Activated T-helper 1 cell treated with anti-CD3 and anti-CD28 coated beads, Interleukin-12 subunit alpha, Interleukin-12 subunit beta, Interleukin-2, Interleukin-4 antibody, amounts not matched to agents 30 ng/mL and 10 ng/mL and 1 ng/mL, durations not matched to agents 14 hours and 24 hours and 36 hours (primary cell): ENCODE results near the gene STX8. TPM values are rescaled to one million over a fixed set of nuclear protein-coding genes. Genes with fewer than 3 reads are reported as not detected.
"Not testable (repeated sequence)": the region's sequence is repeated elsewhere in the genome, so short reads cannot be mapped to it uniquely, and the experiment has no call there.

ENCODE experiments used
- DNase-seq: peaks from one replicate; pipeline ENCODE4 v3.0.0; 2021; ENCODE audit warnings: low spot score
- H3K27ac Mint-ChIP-seq: one replicate; pipeline ENCODE4 v1.8.0; 2021; ENCODE audit warnings: mild to moderate bottlenecking, mixed read lengths
- H3K27me3 Mint-ChIP-seq: one replicate; pipeline ENCODE4 v1.8.0; 2022; ENCODE audit warnings: mild to moderate bottlenecking, moderate library complexity, mixed read lengths; ENCODE audit not compliant: insufficient read depth
- H3K36me3 Mint-ChIP-seq: one replicate; pipeline ENCODE4 v1.8.0; 2021; ENCODE audit warnings: low read depth, mixed read lengths
- H3K4me1 Mint-ChIP-seq: one replicate; pipeline ENCODE4 v1.8.0; 2021; ENCODE audit warnings: low read depth, mixed read lengths
- H3K4me3 Mint-ChIP-seq: one replicate; pipeline ENCODE4 v1.8.0; 2021; ENCODE audit warnings: mild to moderate bottlenecking, moderate library complexity, mixed read lengths
- H3K9me3 Mint-ChIP-seq: one replicate; pipeline ENCODE4 v1.8.0; 2021; ENCODE audit warnings: mixed read lengths
- intact Hi-C: fragments of 100-400 bp; cut with micrococcal nuclease; formaldehyde crosslinking; loops from one replicate; pipeline ENCODE4 v1.15.1; 2024
- total RNA-seq: library from RNA; stranded (reverse); gene quantifications from 2 replicates; pipeline ENCODE4 v1.2.3, GENCODE V29; 2022

The STX8 gene
- total RNA-seq, 1 donor from 2014 or later = 47.2 TPM

DNA sequence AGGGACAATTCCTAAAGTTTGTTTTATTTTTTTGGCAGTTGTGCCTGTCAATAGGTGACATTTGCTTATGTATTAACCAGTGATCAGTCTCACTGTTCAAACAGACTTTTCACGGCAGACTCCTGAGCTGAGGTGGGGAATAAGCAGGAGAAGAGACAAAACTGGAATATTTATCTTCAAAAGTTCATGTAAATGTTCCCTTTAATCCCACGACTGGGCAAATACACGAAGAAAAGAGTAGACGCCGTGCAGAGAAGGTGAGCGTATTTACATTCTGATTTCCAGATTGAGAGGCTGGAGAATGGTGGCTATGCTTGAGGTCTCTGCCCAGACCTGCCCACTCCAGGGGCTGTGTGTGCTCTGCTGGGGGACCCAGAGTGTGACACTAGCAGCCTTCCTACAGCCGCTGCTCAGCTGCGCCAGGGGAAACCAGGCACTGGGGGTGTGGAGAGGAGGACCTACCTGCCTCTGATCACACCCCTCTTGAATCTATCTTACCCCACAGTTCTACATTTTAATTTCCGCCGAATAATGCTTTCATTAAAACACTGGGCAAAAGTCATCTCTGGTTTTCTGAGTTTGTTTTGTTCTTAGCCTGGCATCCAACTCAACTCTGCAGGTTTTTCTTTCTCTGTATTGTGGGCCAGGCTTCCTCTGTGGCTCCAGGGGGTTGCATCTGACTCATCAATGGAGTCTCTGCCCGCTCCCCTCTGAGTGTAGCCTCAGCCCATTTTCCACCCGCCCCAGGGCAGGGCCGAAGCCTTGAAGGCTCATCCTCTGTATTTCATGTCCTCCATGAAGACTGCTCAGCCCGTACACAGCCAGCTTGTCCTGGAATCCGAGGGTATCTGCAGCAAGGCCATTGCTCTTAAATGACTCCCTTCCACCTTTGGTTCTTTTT, 317.3 kb downstream of the STX8 start:
- Mint-ChIP-seq H3K9me3 (no peaks in the 10 kb centered on the region), H3K4me3 (no peak overlapping the region), H3K27ac (no peak overlapping the region), H3K27me3 (peaks cover 1% of the 10 kb centered on the region), H3K4me1 (peaks cover 2% of the 10 kb centered on the region), H3K36me3 (peaks cover 2% of the 10 kb centered on the region)
- intact Hi-C loops = no loop called here
- DNase-seq = no peak

DNA sequence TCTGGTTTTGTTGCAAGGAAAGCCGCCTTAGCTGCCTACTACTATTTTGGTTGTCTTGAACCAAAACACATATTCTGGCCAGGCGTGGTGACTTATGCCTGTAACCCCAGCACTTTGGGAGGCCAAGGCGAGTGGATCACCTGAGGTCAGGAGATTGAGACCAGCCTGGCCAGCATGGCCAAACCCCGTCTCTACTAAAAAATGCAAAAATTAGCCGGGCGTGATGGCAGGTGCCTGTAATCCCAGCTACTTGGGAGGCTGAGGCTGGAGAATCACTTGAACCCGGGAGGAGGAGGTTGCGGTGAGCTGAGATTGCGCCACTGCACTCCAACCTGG, 318.0 kb downstream of the STX8 start:
- H3K4me3 Mint-ChIP-seq, H3K9me3 Mint-ChIP-seq, H3K36me3 Mint-ChIP-seq, H3K4me1 Mint-ChIP-seq, intact Hi-C loops, H3K27ac Mint-ChIP-seq, H3K27me3 Mint-ChIP-seq, DNase-seq: not testable (repeated sequence)

DNA sequence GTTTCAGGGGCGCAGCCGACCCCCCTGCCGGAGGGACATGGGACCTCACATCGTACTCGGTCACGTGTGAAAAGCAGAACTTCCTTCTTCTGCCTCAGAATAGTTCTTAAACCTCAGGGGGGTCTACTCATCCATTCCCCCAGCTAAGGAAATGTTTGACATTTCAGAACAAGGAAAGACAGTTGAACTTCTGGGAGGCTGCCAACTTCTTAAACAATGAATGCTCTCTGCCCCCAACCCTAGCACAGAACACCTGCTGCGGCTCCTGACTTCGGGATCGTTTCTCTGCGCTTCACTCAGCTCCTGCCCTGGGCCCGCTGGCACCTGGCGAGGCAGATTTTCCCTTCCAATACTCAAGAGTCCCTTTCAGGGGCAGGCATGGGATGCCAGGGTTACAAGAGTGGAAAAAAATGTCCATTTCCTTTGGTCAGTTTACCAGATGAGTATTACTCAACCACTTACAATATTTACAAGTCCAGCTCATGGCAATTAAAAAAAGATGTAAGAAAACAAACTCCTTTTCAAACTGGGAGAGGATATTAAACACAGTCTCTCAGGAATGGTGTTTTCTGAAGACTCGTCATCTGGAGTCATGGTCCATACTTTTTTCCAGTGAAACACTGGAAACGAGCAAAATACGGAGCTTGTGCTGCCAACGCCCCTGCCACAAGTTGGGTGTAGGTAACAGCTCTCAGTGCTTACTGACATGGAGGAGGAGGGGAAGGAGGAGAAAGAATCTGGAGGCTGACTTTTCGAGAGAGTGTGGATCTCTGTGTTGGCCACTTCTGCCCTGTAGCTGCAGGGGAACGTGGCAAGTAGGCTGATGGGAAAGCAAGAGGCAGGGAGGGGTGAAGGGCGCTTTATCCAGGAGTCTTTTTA, 318.6 kb downstream of the STX8 start:
- H3K4me3 Mint-ChIP-seq = no peak overlapping the region
- intact Hi-C loops = no loop called here
- peaks cover 13% of the 10 kb centered on the region for H3K4me1 Mint-ChIP-seq
- H3K36me3 Mint-ChIP-seq = peaks cover 4% of the 10 kb centered on the region
- no peak overlapping the region for H3K27ac Mint-ChIP-seq
- peaks cover 1% of the 10 kb centered on the region for H3K27me3 Mint-ChIP-seq
- DNase-seq = no peak
- no peaks in the 10 kb centered on the region for H3K9me3 Mint-ChIP-seq

DNA sequence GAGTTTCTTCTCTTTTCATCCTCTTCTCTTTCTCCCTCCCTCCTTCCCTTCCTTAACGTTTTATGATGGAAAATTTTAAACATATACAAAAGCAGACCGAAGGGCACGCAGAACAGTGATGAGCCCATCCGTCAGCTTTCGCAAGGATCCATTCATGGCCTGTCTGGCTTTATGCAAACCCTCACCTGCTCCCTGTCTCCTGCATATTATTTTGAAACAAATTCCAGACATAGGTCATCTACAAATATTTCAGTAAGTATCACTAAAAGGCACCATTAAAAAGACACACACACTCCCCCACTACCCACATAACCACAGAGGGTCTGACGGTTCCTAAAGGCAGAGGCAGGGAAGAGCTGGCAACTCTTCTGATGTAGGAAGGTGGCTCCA, 319.3 kb downstream of the STX8 start:
- H3K4me3 Mint-ChIP-seq = no peak overlapping the region
- peaks cover 14% of the 10 kb centered on the region for H3K4me1 Mint-ChIP-seq
- H3K9me3 Mint-ChIP-seq = no peaks in the 10 kb centered on the region
- intact Hi-C loops = no loop called here
- H3K27me3 Mint-ChIP-seq = peaks cover 1% of the 10 kb centered on the region
- no peak overlapping the region for H3K27ac Mint-ChIP-seq
- peaks cover 4% of the 10 kb centered on the region for H3K36me3 Mint-ChIP-seq
- DNase-seq = no peak

DNA sequence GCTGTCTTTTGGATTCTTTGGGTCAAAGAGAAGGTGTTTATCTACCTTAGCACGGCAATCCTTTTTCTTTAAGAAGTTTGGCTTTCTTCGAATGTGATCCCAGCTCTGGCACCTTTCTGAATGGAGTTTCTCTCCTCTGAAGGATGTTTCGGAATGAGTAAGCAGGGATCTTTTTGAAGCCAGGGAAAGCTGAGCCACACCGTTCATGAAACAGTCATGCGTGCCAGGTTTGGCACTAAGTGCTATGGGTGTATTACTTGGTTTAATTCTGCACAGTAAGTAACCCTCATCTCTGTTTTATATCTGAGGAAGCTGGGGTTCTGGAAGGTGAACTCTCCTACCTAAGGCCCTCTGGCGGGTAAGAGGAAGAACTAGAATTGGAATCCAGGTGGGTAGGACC, 319.8 kb downstream of the STX8 start:
- H3K4me3 Mint-ChIP-seq = no peak overlapping the region
- intact Hi-C loops = no loop called here
- peaks cover 1% of the 10 kb centered on the region for H3K27me3 Mint-ChIP-seq
- peaks cover 4% of the 10 kb centered on the region for H3K36me3 Mint-ChIP-seq
- peaks cover 17% of the 10 kb centered on the region for H3K4me1 Mint-ChIP-seq
- H3K27ac Mint-ChIP-seq = no peak overlapping the region
- no peaks in the 10 kb centered on the region for H3K9me3 Mint-ChIP-seq
- DNase-seq = no peak

DNA sequence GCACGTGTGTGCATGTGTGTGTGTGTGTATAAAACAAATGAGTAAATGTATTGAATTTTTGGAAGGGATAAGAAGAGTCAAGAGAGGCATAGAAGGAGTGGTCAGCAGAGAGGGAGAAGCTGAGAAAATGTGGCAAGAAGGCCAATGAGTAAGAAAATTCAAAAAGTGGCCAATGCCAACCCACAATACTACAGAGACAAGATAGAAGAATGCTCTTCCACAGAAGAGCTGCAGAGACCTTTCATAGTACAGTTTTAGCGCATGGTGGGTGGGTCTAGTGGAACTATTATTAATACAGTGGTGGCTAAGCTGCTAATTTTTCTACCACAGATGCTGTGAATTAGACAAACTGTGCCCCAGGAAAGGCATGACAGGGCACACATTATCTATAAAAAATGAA, 320.8 kb downstream of the STX8 start:
- Mint-ChIP-seq H3K27me3 (peaks cover 1% of the 10 kb centered on the region), H3K9me3 (no peaks in the 10 kb centered on the region), H3K4me1 (peaks cover 17% of the 10 kb centered on the region), H3K36me3 (peaks cover 4% of the 10 kb centered on the region), H3K4me3 (no peak overlapping the region), H3K27ac (no peak overlapping the region)
- no peak for DNase-seq
- intact Hi-C loops = no loop called here

DNA sequence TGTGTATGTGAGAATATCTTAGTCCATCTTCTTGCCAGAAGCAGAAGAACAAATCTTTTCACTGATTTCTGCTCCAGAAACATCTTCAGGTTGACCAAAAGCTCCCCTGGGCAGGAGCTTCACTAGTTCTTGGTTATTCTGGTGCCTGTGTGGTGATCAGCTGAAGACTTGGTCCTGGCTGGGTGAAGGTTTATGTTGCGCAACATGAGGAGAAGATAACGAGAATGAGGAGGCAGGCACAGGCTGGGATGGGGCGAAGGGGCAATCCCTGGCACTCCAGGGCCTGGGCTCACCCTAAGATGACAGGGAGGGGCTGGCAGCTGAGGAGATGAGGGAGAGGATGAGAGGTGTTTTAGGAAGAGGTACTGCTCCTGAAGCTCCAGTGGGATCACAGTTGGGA, 322.3 kb downstream of the STX8 start:
- Mint-ChIP-seq H3K27ac (no peak overlapping the region), H3K4me3 (no peak overlapping the region), H3K36me3 (peaks cover 4% of the 10 kb centered on the region), H3K4me1 (peaks cover 17% of the 10 kb centered on the region), H3K27me3 (peaks cover 1% of the 10 kb centered on the region), H3K9me3 (no peaks in the 10 kb centered on the region)
- DNase-seq = no peak
- intact Hi-C loops = no loop called here

DNA sequence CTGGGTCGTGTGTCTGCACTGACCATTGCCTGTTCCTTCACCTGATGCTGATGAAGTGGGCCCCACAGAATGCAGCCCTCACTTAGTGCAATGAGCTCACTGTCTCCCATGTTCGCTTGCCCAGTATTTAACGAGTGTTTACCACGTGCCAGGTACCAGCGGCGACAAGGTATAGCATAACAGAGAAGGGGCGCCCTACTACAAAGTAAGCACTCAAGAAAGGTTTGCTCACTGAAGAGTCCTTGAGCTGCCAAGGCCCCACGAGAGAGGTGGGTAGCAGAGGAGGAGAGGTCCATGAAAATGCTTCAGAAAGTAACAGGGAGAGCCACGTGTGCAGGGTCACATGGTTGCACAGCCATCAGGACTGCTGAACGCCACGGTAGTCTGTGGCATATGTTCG, 324.3 kb downstream of the STX8 start:
- Mint-ChIP-seq H3K36me3 (peaks cover 2% of the 10 kb centered on the region), H3K4me1 (peaks cover 17% of the 10 kb centered on the region), H3K9me3 (no peaks in the 10 kb centered on the region), H3K4me3 (no peak overlapping the region), H3K27me3 (no peaks in the 10 kb centered on the region), H3K27ac (no peak overlapping the region)
- DNase-seq = no peak
- intact Hi-C loops = no loop called here

DNA sequence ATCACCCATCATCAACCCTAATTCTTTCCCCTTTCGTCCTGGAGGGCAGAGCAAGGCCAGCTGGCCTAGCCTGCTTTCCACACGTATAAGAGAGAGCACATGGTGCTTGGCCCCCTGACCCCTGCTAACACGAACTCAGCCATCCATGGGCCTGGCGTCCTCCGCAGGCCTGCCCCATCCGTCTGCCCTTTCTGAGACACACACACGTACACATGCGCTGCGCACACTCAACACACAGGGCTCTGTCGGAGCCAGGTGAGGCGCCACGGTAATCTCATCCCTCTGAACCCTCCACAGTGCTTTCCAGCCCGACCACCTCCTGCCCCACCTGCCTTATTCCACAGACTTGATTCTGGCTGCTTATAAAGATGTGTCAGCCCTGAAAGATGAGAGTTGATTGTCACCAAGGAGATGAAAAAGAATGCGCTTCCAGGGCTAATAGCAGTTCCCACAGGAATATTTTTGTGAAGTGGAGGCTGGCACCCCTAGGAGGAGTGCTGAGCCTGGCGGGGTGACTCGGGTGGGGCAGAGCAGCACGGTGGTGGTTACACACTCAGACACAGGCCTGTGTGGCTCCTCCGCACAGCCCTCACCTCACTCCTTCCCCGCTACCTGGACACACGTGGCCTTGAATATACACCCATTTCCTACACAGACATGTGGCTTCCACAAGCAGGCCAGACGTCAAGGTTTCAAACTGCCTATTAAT, 326.2 kb downstream of the STX8 start:
- no peak for DNase-seq
- Mint-ChIP-seq H3K27me3 (no peaks in the 10 kb centered on the region), H3K9me3 (no peaks in the 10 kb centered on the region), H3K27ac (no peak overlapping the region), H3K36me3 (peaks cover 2% of the 10 kb centered on the region), H3K4me3 (no peak overlapping the region), H3K4me1 (peaks cover 17% of the 10 kb centered on the region)
- intact Hi-C loops = no loop called here

DNA sequence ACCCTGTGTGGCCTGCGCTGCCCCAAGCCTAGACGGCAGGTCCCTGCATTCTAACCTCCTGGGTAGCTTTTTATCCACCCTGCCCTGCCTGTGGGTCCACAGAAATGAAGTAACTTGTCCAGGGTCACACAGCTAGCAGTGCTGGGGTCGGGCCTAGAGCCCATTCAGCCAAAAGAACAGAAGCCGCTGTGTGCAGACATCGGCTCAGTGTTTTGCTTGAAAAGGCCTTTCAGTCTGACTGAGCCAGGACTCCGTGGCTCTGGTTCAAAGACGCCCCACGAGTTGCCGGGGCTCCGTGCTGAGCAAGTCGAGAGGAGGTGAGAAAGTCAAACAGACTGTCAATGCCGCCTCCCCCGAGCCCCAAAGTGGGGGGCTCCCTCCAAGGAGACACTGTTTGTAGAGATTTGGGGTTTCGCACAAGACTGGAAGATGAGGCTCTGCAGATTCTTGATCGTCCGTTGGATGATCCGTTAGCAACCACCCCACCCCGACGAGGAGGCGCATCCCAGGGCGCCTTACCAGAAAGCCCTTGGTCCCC, 328.1 kb downstream of the STX8 start:
- Mint-ChIP-seq H3K36me3 (no peaks in the 10 kb centered on the region), H3K4me3 (no peak overlapping the region), H3K4me1 (peaks cover 7% of the 10 kb centered on the region), H3K9me3 (no peaks in the 10 kb centered on the region), H3K27ac (no peak overlapping the region), H3K27me3 (no peaks in the 10 kb centered on the region)
- DNase-seq = no peak
- intact Hi-C loops = no loop called here

DNA sequence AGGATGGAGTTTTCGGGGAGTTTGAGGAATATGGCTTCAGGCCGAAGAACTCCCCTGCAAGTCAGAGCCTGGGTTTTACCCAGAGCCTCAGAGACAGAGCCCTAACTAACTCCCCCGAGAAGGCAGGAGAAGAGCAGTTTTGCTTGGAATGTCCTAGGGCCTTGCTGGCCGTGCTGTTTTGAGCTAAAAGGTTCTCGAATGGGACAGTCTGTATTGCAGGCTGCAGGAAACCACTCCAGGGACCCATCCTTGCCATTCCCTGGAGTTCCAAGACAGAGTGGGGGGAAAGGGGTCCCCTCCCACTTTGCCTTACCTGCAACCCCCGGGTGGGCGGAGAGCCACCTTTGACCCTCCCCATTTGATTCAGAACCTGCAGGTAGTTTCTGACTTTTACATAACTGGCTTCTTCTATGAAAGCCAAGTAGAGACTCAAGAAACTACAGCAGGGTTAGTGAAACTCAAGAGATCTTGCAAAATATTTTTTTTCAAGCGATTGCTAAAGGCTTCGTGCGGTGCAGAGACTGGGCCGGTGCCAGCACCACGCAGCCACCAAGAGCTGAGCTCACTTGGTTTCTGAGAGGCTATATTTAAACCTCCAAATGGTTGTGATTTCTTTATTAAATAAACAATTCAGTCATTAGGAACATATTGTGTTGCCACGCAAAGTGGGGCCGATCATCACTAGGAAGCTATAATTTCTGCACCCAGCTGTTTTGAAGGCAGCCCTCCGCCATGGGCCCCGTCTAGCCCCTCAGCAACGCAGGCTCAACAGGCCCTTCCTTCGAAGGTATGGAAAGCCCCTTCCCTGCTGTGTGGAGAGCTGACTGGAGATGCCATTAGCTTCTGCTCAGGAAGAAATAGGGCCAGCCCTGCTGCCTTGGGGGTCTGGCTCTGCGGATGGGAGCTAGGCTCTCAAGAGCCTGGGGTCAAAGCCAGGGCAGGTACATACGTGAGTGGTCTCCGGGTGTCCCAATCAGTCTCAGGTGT, 331.3 kb downstream of the STX8 start:
- Mint-ChIP-seq H3K27me3 (no peaks in the 10 kb centered on the region), H3K4me1 (peaks cover 3% of the 10 kb centered on the region), H3K4me3 (no peak overlapping the region), H3K36me3 (no peaks in the 10 kb centered on the region), H3K27ac (no peak overlapping the region), H3K9me3 (no peaks in the 10 kb centered on the region)
- no peak for DNase-seq
- intact Hi-C loops = no loop called here

DNA sequence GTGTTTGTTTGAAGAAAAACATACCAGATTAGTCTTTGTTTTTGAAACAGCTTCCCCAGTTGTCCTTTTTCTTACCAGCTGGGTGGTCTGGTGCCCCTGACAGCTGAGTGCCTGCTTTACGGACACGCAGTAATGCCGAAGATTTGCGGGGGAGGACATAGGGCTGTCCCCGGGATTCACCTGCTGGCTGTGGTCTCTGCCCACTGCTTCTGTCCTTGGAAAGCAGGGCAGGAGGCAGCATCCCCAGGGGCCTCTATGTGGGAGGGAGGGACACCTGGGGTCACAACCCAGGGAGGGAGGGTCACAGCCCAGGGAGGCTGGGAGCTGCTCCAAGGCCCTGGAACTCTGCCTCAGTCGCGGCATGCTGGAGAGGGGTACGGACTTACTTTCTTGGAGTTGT, 332.6 kb downstream of the STX8 start:
- H3K36me3 Mint-ChIP-seq = no peaks in the 10 kb centered on the region
- DNase-seq = no peak
- intact Hi-C loops = no loop called here
- no peak overlapping the region for H3K27ac Mint-ChIP-seq
- no peak overlapping the region for H3K4me3 Mint-ChIP-seq
- H3K27me3 Mint-ChIP-seq = no peaks in the 10 kb centered on the region
- peaks cover 12% of the 10 kb centered on the region for H3K4me1 Mint-ChIP-seq
- no peaks in the 10 kb centered on the region for H3K9me3 Mint-ChIP-seq
